PC-9 (cell line): ENCODE measurements around the gene FAM171A2.

ENCODE experiments used
- CTCF ChIP-seq: fragments of 200-600 bp; sonication (generic); conservative IDR thresholded peaks from 2 replicates; pipeline ENCODE4 v1.6.1; 2017; ENCODE audit warnings: mixed run types, antibody characterized with exemption, mild to moderate bottlenecking, moderate library complexity
- EZH2 ChIP-seq: fragments of 200-600 bp; sonication (generic); IDR thresholded peaks from 2 replicates; pipeline ENCODE4 v1.8.0; 2017; ENCODE audit warnings: antibody characterized with exemption, low read depth

GRCh38 chr17:44326861-44327444 is 36.7 kb downstream of the FAM171A2 start:
- TF ChIP-seq CTCF (no peak), EZH2 (no peak)
